ENCODE data around the gene RBM33. TPM values are rescaled to one million over a fixed set of nuclear protein-coding genes. Genes with fewer than 3 reads are reported as not detected.

The RBM33 gene
- total RNA-seq, 1 donor = 23.7 TPM

DNA sequence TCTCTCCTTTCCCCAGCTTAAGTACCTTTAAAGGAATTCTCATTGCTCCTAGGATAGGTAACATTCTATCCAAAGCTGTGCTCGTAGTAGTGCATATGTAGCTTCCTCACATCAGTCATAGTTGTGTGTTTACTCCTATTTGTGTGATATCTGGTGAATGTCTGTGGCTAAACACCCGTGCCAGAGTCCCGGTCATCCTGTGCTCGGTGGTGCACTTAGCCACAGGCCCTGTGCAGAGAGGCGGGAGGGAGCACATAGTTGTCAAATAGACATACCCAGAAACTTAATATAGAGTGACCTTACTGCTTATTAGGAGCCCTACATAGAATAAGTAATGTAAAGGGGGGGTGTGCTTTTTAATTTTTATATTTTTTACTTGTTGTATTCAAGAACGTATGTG is 76.6 kb downstream of the RBM33 start:
- DNase-seq (ENCODE audit: low read depth) = no peak
- H3K4me3 ChIP-seq (ENCODE audit: low read depth, low read length) = no peak overlapping the region
- TF ChIP-seq, protein P1, sequence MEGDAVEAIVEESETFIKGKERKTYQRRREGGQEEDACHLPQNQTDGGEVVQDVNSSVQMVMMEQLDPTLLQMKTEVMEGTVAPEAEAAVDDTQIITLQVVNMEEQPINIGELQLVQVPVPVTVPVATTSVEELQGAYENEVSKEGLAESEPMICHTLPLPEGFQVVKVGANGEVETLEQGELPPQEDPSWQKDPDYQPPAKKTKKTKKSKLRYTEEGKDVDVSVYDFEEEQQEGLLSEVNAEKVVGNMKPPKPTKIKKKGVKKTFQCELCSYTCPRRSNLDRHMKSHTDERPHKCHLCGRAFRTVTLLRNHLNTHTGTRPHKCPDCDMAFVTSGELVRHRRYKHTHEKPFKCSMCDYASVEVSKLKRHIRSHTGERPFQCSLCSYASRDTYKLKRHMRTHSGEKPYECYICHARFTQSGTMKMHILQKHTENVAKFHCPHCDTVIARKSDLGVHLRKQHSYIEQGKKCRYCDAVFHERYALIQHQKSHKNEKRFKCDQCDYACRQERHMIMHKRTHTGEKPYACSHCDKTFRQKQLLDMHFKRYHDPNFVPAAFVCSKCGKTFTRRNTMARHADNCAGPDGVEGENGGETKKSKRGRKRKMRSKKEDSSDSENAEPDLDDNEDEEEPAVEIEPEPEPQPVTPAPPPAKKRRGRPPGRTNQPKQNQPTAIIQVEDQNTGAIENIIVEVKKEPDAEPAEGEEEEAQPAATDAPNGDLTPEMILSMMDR (IDR thresholded peaks at IDR 0.05; ENCODE audit: insufficient read depth, low read depth, low read length) = no peak

DNA sequence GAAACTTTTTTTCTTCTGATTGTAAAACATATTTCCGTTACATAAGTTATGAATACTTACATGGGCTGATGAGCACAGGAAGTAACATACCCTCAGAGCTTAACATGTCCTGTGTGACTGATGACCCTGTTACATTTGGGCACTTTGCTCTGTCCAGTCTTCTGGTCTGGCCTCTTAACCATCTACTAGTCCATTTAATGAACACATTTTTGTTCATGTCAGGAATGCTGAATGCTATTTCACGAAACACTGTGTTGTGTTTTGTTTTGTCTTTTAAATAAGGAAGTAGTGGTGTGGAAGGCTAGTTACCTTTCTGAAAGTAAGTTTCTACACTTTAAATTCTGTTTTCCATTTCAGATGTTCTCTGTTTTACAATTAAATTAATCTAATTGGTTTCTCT is 77.7 kb downstream of the RBM33 start:
- H3K4me3 ChIP-seq (ENCODE audit: low read depth, low read length) = no peak overlapping the region
- TF ChIP-seq, protein P1 (IDR thresholded peaks at IDR 0.05; ENCODE audit: insufficient read depth, low read depth, low read length) = no peak
- DNase-seq (ENCODE audit: low read depth) = no peak

- DNase-seq (ENCODE audit: low read depth) = no peak
- no peak overlapping the region for H3K4me3 ChIP-seq (ENCODE audit: low read depth, low read length)
- TF ChIP-seq, protein P1 (IDR thresholded peaks at IDR 0.05; ENCODE audit: insufficient read depth, low read depth, low read length) = no peak
These were observed 78.5 kb downstream of the RBM33 start for GRCh38 chr7:155722936-155723335.

DNA sequence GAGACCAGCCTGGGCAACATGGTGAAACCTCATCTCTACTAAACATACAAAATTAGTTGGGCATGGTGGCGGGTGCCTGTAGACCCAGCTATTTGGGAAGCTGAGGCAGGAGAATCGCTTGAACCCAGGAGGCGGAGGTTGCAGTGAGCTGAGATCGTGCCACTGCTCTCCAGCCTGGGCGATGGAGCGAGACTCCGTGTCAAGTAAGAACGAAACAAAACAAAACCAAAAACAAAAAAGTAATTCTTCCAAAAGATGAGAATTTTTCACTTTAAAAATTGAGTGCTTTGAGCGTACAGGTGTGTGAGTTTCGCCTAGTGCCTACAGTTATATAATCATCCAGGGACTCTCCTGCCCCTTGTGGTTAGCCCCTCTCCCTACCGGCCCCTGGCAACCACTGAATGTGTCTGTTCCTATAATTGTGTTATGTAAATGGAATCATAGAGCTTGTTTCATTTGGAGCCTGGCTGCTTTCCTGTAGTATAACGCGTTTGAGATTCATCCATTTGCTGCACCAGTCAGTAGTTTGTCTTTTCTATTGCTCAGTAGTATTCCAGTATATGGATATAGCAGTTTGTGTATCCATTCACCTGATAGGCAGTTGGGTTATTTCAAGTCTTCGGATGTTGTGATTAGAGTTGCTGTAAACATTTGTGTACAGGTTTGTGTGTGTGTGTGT is 80.0 kb downstream of the RBM33 start:
- DNase-seq (ENCODE audit: low read depth) = no peak
- TF ChIP-seq, protein P1 (IDR thresholded peaks at IDR 0.05; ENCODE audit: insufficient read depth, low read depth, low read length) = no peak
- H3K4me3 ChIP-seq (ENCODE audit: low read depth, low read length) = no peak overlapping the region

DNA sequence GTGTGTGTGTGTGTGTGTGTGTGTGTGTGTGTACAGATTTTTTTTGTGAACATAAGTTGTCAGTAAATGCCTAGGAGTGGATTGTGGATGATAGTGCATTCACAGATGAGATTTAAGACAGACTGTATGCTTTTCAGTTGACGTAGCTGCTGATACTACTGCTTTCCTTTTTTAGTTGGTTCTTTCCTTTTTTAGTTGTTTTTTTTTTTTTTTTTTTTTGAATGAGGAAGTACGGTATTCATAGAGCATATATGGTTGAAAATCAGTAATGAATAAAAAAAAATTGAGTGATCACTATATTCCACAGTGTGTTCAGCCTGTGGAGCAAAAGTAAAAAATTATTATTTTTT is 80.5 kb downstream of the RBM33 start:
- no peak overlapping the region for H3K4me3 ChIP-seq (ENCODE audit: low read depth, low read length)
- DNase-seq (ENCODE audit: low read depth) = no peak
- TF ChIP-seq, protein P1 (IDR thresholded peaks at IDR 0.05; ENCODE audit: insufficient read depth, low read depth, low read length) = no peak

GRCh38 chr7:155727616-155728015 is 83.2 kb downstream of the RBM33 start:
- DNase-seq (ENCODE audit: low read depth) = no peak
- H3K4me3 ChIP-seq (ENCODE audit: low read depth, low read length) = no peak overlapping the region
- TF ChIP-seq, protein P1 (IDR thresholded peaks at IDR 0.05; ENCODE audit: insufficient read depth, low read depth, low read length) = no peak

GRCh38 chr7:155728116-155728515 is 83.7 kb downstream of the RBM33 start:
- TF ChIP-seq, protein P1 (IDR thresholded peaks at IDR 0.05; ENCODE audit: insufficient read depth, low read depth, low read length) = no peak
- DNase-seq (ENCODE audit: low read depth) = no peak
- no peak overlapping the region for H3K4me3 ChIP-seq (ENCODE audit: low read depth, low read length)

Measured in fibroblast of villous mesenchyme (primary cell).